K562 (cell line): ENCODE data around the gene EIF1. TPM values are rescaled to one million over a fixed set of nuclear protein-coding genes. Genes with fewer than 3 reads are reported as not detected.

Experiments
- C11orf30 ChIP-seq: fragments of 450-650 bp; IDR thresholded peaks from 2 replicates; pipeline ENCODE4 v1.6.1; 2016; ENCODE audit warnings: low read depth, mild to moderate bottlenecking
- ETS2 ChIP-seq: IDR thresholded peaks from 2 replicates; pipeline ENCODE4 v1.6.1; 2016; ENCODE audit warnings: borderline replicate concordance, missing genetic modification characterization, mild to moderate bottlenecking, moderate library complexity, missing compliant biosample characterization; ENCODE audit not compliant: poor library complexity, severe bottlenecking
- FOXK2 ChIP-seq, 2 experiments: fragments of 450-650 bp; IDR thresholded peaks in 1 of 2; conservative IDR thresholded peaks in 1 of 2; 2 replicates each; pipeline ENCODE4 v1.6.1; 2016; ENCODE audit warnings: low read depth in 2 of 2, mild to moderate bottlenecking in 1 of 2
- GABPB1 ChIP-seq: sonication (generic); formaldehyde crosslinking; IDR thresholded peaks from 2 replicates; pipeline ENCODE4 v1.8.0; 2022; ENCODE audit warnings: mild to moderate bottlenecking, missing genetic modification reagents
- HCFC1 ChIP-seq: IDR thresholded peaks from 2 replicates; pipeline ENCODE4 v1.6.1; 2012; ENCODE audit warnings: low read depth, low read length, improper control_type of control experiment
- KAT8 ChIP-seq: fragments of 450-650 bp; IDR thresholded peaks from 2 replicates; pipeline ENCODE4 v1.6.1; 2016; ENCODE audit warnings: low read depth, mild to moderate bottlenecking
- KHSRP ChIP-seq: fragments of 450-650 bp; IDR thresholded peaks from 2 replicates; pipeline ENCODE4 v1.6.1; 2017
- MTA2 ChIP-seq: fragments of 450-650 bp; IDR thresholded peaks from 2 replicates; pipeline ENCODE4 v1.6.1; 2016; ENCODE audit warnings: low read depth
- NCOA6 ChIP-seq: fragments of 450-650 bp; IDR thresholded peaks from 2 replicates; pipeline ENCODE4 v1.6.1; 2017; ENCODE audit warnings: mild to moderate bottlenecking
- ZNF12 ChIP-seq: sonication (generic); formaldehyde crosslinking; IDR thresholded peaks from 2 replicates; pipeline ENCODE4 v1.4.0; 2020; ENCODE audit warnings: mild to moderate bottlenecking, missing genetic modification reagents
- ZNF184 ChIP-seq: sonication (generic); formaldehyde crosslinking; IDR thresholded peaks from 2 replicates; pipeline ENCODE4 v1.5.0; 2020; ENCODE audit warnings: missing genetic modification reagents
- ZNF316 ChIP-seq: fragments of 450-650 bp; IDR thresholded peaks from 2 replicates; pipeline ENCODE4 v1.6.1; 2016
- ZNF77 ChIP-seq: fragments of 250-450 bp; sonication (Bioruptor Pico); IDR thresholded peaks from 2 replicates; pipeline ENCODE4 v1.5.0; 2020
- polyA plus RNA-seq, 8 experiments: library from polyadenylated mRNA; depleted of rRNA in 4 of 8; stranded (reverse) in 5 of 8; unstranded in 3 of 8; fragments of >200 nt; fragmentation: Nextera tagmentation in 2 of 8; fragmentation: Illumina TruSeq in 1 of 8; extraction: Ambion mirVana in 2 of 8; extraction: Trizol in 1 of 8; gene quantifications; 2 replicates each; pipeline versions ENCODE4 v1.2.1 to v1.2.3, GENCODE V29; 2011 to 2014; ENCODE audit warnings: inconsistent platforms in 1 of 8, missing spikeins in 1 of 8
- total RNA-seq, 7 experiments: library from RNA; depleted of rRNA in 6 of 7; stranded (reverse); fragments of >200 nt in 6 of 7; fragmentation: Illumina TruSeq in 2 of 7; extraction: Trizol in 2 of 7; gene quantifications; 2 replicates each; pipeline versions ENCODE4 v1.2.1 to v1.2.3, GENCODE V29; 2011 to 2021; ENCODE audit warnings: low replicate concordance in 1 of 7
- TF ChIP-seq, protein P1 (sequence below), 3 experiments: fragments of 200-800 bp in 1 of 3; sonication (Bioruptor generic) in 1 of 3; sonication (generic) in 1 of 3; formaldehyde crosslinking in 1 of 3; IDR thresholded peaks; 2 replicates each; pipeline versions ENCODE4 v1.6.1 to v1.8.0; 2016 to 2022; ENCODE audit warnings: mild to moderate bottlenecking in 2 of 3, missing compliant biosample characterization in 2 of 3, missing genetic modification characterization in 2 of 3, missing genetic modification reagents in 1 of 3
- TF ChIP-seq, protein P2 (sequence below): fragments of 150-350 bp; IDR thresholded peaks from 2 replicates; pipeline ENCODE4 v1.6.1; 2014; ENCODE audit warnings: low read depth, mild to moderate bottlenecking, low read length, borderline replicate concordance
- TF ChIP-seq, protein P3 (sequence below), 2 experiments: fragments of 200-800 bp in 1 of 2; sonication (Bioruptor generic) in 1 of 2; sonication (generic) in 1 of 2; formaldehyde crosslinking in 1 of 2; IDR thresholded peaks in 1 of 2; conservative IDR thresholded peaks in 1 of 2; 2 replicates each; pipeline versions ENCODE4 v1.5.0 to v1.6.1; 2016 to 2020; ENCODE audit warnings: missing compliant biosample characterization in 1 of 2, missing genetic modification characterization in 1 of 2, missing genetic modification reagents in 1 of 2
- TF ChIP-seq, protein P4 (sequence below): fragments of 450-650 bp; IDR thresholded peaks from 2 replicates; pipeline ENCODE4 v1.6.1; 2016; ENCODE audit warnings: antibody characterized with exemption
- TF ChIP-seq, protein P5 (sequence below): sonication (generic); formaldehyde crosslinking; IDR thresholded peaks from 2 replicates; pipeline ENCODE4 v1.8.1; 2022; ENCODE audit warnings: missing genetic modification reagents

Gene EIF1
- total and polyA plus RNA-seq, 9 of the 15 experiments (the other 6 are each of a cell fraction or from before 2014, with no cell fraction given) = 67.0 to 1,204 (median 320) TPM

DNA sequence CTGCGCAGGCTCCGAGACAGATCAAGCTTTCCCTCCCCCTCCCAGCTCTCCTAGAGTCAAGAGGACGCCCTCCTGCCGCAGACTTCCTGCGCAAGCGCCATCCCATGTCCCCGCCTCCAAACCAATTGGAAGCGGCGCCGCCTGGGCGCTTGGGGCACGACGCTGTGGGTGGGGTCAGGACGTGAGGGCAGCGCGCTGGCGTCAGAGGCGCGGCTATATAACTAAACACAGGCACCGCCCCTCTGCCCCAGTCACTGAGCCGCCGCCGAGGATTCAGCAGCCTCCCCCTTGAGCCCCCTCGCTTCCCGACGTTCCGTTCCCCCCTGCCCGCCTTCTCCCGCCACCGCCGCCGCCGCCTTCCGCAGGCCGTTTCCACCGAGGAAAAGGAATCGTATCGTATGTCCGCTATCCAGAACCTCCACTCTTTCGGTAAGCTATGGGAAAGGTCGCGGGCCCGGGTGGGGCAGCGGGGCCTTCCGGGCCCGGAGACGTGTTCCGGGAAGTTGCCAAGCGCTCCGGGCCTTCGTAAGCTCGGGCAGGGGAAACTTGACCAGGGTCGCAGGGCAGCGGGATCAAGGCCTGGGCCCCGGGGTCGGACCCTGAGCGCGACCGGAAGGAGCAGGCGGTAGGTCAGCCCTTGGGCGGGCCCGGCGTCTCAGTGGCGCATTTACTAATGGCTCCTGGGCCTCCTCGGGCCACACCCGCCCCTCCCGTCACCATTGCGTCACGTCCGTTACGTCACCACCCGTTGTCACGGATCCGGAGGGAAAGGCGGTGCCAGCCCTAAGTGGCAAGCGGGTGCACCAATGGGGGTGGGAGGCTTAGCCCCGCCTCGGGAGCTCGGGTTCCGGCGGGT lies at the start of gene EIF1 (continued):
- TF ChIP-seq GABPB1 (peak; percentile 96), C11orf30 (no peak; the same call in 1 of the 2 replicates), KHSRP (peak; percentile 86), ZNF77 (CRISPR knock-in tag) (no peak), KAT8 (no peak), FOXK2 (conservative IDR thresholded peaks at IDR 0.05 in 1 of 2, IDR thresholded peaks at IDR 0.05 in 1 of 2; ENCODE audit: low read depth in 2 of 2) (peak; percentile 19 to 54; a peak in 2 of 4 replicates), ETS2 (tag) (peak; percentile 62), HCFC1 (peak; percentile 60), MTA2 (no peak), NCOA6 (peak; percentile 87), ZNF12 (CRISPR knock-in tag) (peak; percentile 42; the same call in 1 of the 2 replicates), ZNF184 (CRISPR knock-in tag) (no peak), ZNF316 (peak; percentile 9; the same call in 1 of the 2 replicates)
- TF ChIP-seq, protein P1, sequence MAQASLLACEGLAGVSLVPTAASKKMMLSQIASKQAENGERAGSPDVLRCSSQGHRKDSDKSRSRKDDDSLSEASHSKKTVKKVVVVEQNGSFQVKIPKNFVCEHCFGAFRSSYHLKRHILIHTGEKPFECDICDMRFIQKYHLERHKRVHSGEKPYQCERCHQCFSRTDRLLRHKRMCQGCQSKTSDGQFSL (CRISPR knock-in tag; IDR thresholded peaks at IDR 0.05) = peak; percentile 62
- TF ChIP-seq, protein P1 (tag; IDR thresholded peaks at IDR 0.05) = no peak
- TF ChIP-seq, protein P2, sequence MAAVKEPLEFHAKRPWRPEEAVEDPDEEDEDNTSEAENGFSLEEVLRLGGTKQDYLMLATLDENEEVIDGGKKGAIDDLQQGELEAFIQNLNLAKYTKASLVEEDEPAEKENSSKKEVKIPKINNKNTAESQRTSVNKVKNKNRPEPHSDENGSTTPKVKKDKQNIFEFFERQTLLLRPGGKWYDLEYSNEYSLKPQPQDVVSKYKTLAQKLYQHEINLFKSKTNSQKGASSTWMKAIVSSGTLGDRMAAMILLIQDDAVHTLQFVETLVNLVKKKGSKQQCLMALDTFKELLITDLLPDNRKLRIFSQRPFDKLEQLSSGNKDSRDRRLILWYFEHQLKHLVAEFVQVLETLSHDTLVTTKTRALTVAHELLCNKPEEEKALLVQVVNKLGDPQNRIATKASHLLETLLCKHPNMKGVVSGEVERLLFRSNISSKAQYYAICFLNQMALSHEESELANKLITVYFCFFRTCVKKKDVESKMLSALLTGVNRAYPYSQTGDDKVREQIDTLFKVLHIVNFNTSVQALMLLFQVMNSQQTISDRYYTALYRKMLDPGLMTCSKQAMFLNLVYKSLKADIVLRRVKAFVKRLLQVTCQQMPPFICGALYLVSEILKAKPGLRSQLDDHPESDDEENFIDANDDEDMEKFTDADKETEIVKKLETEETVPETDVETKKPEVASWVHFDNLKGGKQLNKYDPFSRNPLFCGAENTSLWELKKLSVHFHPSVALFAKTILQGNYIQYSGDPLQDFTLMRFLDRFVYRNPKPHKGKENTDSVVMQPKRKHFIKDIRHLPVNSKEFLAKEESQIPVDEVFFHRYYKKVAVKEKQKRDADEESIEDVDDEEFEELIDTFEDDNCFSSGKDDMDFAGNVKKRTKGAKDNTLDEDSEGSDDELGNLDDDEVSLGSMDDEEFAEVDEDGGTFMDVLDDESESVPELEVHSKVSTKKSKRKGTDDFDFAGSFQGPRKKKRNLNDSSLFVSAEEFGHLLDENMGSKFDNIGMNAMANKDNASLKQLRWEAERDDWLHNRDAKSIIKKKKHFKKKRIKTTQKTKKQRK = no peak
- TF ChIP-seq, protein P3, sequence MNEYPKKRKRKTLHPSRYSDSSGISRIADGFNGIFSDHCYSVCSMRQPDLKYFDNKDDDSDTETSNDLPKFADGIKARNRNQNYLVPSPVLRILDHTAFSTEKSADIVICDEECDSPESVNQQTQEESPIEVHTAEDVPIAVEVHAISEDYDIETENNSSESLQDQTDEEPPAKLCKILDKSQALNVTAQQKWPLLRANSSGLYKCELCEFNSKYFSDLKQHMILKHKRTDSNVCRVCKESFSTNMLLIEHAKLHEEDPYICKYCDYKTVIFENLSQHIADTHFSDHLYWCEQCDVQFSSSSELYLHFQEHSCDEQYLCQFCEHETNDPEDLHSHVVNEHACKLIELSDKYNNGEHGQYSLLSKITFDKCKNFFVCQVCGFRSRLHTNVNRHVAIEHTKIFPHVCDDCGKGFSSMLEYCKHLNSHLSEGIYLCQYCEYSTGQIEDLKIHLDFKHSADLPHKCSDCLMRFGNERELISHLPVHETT (CRISPR knock-in tag; conservative IDR thresholded peaks at IDR 0.05 in 1 of 2, IDR thresholded peaks at IDR 0.05 in 1 of 2) = peak in 1 of 2 experiments; percentile 64; a peak in 1 of 4 replicates
- TF ChIP-seq, protein P4, sequence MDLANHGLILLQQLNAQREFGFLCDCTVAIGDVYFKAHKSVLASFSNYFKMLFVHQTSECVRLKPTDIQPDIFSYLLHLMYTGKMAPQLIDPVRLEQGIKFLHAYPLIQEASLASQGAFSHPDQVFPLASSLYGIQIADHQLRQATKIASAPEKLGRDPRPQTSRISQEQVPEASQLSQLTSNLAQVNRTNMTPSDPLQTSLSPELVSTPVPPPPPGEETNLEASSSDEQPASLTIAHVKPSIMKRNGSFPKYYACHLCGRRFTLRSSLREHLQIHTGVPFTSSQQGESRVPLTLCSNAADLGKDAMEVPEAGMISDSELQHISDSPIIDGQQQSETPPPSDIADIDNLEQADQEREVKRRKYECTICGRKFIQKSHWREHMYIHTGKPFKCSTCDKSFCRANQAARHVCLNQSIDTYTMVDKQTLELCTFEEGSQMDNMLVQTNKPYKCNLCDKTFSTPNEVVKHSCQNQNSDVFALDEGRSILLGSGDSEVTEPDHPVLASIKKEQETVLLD = peak; percentile 98
- TF ChIP-seq, protein P5, sequence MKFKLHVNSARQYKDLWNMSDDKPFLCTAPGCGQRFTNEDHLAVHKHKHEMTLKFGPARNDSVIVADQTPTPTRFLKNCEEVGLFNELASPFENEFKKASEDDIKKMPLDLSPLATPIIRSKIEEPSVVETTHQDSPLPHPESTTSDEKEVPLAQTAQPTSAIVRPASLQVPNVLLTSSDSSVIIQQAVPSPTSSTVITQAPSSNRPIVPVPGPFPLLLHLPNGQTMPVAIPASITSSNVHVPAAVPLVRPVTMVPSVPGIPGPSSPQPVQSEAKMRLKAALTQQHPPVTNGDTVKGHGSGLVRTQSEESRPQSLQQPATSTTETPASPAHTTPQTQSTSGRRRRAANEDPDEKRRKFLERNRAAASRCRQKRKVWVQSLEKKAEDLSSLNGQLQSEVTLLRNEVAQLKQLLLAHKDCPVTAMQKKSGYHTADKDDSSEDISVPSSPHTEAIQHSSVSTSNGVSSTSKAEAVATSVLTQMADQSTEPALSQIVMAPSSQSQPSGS (CRISPR knock-in tag) = 0 out of 2 replicates have a peak, but pooled peaks have one; percentile 63
